Skeletal muscle cell (primary cell): ENCODE measurements around the gene ABLIM1.

ENCODE experiments used
- DNase-seq: peaks from one replicate; pipeline ENCODE4 v3.0.0-alpha.2; 2010; ENCODE audit warnings: low read depth
- H3K4me3 ChIP-seq: 2 replicates; pipeline ENCODE4 v1.5.1; 2011; ENCODE audit warnings: low read depth, mild to moderate bottlenecking, control low read depth, low read length, moderate library complexity

The ABLIM1 gene

DNA sequence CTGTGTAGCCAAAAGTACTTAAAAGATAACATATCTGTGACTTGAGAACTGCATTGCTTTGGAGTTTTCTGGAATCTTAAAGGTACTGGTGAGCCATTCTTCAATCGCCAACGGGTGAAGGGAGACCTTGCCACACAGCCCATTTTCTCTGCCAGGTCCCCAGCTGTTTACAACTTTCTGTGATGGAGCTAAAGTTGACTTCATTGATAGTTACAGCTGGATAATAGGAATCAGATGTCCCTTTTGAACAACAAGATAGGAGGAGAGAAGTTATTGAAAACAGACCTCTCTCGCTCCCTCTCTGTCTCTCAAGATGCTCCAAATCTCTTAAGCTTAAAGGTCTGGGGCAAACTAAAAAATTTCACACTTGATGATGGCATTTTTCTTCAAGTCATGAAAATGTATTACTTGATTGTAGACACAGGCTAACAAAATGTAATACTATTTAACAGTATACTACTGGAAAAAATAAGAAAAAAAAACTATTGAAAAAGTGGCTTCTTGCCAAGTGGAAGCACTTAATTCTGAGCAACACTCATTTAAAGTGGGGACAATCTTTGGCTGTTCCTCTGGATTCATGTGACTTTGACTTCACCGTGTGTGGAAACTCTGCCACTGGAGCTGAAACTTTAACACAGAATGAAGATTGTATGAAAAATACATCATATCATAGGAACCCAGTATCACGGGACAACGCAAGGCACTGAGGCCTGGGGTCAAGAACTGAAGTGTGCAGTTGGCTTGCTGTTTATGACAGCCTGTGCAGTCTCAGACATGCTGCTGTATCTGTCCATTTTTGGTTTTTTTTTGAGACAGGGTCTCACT lies 175.4 kb downstream of the ABLIM1 start:
- no peak overlapping the region for H3K4me3 ChIP-seq
- no peak for DNase-seq

DNA sequence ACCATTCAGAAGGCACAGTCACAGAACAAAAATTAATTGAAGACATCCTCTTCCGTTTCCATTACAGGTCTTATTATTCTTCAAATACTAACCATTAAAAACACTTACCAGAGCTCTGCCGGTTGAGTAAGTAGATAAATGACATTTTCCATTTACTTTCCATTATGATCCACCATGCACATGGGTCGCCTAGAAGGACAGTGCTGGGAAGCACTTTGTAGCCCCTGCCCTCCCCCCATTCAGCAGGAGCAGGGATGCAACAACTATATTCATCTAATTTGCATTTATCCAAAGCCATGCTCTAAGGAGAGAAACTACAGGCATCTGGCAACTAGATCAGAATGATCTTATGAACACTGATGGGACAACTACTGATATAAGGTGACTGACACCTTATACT lies 177.0 kb downstream of the ABLIM1 start:
- no peak for DNase-seq
- H3K4me3 ChIP-seq: no peak overlapping the region

DNA sequence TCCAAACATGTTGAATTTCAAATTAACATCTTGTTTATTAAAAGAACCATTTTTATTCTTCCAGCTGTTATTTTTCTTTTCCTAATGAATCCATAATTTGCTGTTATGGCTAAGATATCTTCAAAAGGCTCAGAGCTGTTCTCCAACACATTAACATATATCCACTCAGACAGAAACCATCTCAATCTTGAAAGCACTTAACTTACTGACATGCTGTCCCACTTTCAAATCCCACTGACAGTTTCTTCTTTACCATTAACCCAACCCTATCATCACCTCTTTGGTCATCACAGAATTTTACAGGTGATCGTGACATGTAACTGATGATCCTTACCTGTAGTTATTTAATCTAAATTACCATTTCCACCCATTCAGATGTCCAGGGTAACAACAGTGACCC lies 178.2 kb downstream of the ABLIM1 start:
- H3K4me3 ChIP-seq: no peak overlapping the region
- no peak for DNase-seq

DNA sequence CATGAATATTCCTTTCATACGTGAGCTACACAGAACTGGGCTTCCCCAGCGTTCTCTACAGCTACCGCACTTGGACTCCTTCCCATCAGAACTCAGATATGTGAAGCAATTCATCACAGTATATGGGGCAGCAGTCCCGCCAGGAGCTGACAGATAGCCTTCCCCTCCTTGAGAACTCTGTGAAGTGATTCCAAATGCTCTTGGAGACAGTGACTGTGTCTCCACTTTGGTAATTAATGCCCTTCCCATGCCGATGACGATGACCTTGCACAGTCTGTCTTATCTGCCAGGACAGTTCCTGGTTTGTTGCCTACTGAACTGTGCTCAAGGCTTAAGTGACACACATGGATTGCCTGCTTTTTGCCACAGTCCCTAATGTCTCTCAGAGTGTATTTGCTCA lies 178.8 kb downstream of the ABLIM1 start:
- H3K4me3 ChIP-seq: no peak overlapping the region
- DNase-seq: no peak

DNA sequence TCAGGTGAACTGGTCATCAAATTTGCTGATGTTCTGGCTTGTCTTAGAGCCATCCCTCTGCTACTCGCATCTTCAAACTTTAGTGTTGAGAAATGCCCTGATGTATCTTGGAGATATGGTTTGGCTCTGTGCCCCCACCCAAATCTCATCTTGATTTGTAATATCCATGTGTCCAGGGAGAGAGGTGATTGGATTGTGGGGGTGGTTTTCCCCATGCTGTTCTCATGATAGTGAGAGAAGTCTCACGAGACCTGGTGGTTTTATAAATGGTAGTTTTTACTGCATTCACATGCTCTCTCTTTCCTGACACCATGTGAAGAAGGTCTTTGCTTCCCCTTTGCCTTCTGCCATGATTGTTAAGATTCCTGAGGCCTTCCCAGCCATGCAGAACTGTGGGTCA lies 179.8 kb downstream of the ABLIM1 start:
- no peak overlapping the region for H3K4me3 ChIP-seq
- peak; percentile 16 for DNase-seq

DNA sequence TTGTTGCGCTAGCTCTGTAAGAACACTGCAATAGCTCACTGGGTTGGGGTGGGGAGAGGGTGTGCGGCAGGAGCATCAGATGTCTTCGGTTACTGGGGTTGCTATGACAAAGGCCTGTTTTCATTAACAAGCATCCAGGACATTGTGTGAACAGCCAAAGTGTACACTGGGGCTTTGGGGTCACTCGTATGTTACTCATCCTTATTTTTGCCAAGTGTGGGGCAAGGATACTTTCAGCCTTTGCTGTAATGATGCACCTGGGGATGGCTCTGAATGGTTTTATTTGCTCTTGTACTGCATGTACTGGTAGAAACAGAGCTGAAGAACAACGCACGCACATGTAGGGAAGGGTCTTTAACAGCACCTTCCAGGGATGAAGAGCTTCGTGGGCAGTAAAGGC lies 180.8 kb downstream of the ABLIM1 start:
- DNase-seq: peak; percentile 38
- no peak overlapping the region for H3K4me3 ChIP-seq

DNA sequence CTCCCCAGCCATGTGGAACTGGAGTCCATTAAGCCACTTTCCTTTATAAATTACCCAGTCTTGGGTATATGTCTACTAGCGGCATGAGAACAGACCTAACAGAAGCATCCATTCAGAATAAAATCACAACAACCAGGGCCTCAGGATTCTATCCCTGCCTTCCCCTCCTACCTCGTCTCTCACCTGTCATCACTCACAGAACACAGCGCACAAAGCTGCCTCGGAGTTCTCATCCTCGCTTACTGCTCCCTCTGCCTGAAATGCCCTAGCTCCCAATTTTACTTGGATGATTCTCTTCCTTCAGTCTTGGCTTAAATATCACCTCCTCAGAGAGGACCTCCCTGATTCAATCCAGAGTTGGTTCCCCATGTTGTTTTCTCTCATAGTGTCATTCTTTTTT lies 183.1 kb downstream of the ABLIM1 start:
- H3K4me3 ChIP-seq: no peak overlapping the region
- no peak for DNase-seq

DNA sequence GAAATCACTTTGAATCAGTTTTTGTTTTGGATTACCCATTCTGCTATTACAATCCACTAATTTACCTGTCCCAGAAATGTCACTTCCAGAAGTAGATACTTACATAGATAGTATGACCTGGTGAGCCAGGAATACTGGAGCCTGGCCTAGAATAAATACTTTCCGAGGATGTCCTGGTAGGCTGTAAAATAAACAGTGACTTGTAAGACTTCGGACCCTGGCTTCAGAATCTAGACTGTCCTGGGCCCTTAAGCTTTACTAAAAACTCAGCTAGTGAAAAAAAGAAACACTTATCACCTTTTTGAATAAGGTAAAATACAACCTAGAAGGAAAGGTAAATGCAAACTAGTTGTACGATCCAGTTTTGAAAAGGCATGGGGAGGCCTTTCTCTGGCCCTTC lies 184.3 kb downstream of the ABLIM1 start:
- no peak overlapping the region for H3K4me3 ChIP-seq
- no peak for DNase-seq

DNA sequence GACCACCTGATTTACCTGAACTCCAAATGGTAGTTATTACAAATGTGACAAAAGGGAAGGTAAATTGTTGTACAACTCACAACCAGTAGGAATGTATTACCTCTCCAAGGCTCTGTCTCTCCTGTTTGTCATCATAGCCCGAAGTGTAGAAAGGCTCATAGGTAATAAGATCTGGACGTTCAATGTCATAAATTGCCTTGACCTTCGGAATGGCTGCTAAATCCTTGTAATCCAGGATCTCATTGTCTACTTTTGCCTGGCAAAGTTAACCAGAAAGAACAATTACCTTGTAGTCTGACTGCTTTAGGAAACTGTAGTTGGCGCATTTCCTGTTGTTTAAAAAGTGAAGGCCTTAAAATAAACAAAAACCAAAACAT lies 185.2 kb downstream of the ABLIM1 start:
- H3K4me3 ChIP-seq: no peak overlapping the region
- no peak for DNase-seq

DNA sequence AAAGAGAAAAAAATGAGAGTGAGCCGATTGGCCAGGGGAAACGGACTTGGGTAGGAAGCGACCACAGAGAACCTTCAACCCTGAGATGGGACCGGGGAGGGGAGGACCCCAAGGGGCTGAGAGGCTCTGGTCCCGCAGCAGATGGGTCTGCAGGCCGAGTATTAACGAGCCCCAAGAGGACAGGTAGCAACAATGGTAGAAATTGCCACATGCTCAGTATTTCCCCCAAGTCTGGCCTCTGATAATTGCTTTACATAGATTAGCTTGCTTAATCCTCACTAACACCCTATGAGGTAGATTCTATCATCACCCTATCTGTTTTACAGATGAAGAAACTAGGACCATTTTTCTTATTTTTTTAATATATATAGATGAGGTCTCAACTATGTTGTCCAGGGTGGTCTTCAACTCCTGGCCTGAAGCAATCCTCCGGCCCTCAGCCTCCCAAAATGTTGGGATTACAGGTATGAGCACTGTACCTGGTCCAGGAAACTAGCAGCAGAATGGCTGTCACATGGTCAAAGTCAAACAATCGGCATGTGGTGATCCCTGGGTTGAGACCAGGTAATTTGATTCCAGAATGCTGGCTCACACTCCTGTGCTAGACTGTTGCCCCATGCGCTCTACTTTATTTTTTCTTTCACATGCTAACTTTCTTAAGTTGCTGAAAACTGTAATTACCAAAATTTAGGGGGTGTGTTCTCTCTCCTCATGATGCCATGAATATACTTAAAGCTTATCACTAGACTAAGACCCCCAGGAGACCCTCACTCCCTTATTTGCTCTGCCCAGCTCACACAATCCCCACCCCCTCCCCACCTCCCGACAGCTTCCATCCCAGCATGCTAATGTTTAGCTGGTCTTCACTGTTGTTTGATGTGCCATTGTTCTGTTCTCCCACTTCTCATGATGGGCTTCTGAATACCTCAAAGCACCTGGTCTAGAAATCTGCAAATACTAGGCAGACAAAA lies 185.9 kb downstream of the ABLIM1 start:
- DNase-seq: no peak
- no peak overlapping the region for H3K4me3 ChIP-seq

DNA sequence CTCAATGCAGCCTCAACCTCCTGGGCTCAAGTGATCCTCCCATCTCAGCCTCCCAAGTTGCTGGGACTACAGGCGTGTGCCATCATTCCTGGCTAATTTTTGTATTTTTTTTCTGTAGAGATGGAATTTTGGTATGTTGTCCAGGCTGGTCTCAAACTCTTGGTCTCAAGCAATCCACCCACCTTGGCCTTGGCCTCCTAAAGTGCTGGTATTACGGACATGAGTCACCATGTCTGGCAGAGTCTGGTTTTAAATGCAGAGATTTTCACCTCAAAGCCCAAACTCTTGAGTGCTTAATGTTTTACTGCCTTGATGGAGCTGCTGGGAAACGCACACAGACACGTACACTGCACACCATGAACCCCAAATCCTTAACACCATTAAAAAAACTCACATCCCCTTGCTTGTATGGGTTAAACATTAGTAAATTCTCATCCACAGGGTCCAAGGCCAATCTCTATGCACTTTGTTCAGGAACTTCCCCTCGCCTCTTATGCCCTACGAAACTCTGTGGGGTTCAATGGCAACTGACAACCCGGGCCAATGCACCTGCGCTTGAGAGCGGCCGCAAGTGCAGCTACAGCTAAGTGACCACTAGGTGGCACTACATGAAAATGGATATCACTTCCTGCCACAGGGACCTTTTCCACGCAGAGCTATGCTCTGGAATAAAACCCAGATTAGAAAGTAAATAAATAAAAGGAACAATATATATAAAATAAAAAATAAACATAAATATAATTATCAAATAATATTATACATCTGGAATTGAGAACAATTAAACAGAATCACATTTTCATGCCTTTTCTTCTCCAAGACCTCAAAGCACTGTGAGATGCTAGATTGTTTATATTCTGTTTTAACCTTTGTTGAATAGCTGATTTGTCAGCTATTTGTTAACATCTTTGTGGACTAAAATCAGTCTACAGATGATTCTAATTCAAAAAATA lies 186.8 kb downstream of the ABLIM1 start:
- no peak overlapping the region for H3K4me3 ChIP-seq
- DNase-seq: peak; percentile 24

DNA sequence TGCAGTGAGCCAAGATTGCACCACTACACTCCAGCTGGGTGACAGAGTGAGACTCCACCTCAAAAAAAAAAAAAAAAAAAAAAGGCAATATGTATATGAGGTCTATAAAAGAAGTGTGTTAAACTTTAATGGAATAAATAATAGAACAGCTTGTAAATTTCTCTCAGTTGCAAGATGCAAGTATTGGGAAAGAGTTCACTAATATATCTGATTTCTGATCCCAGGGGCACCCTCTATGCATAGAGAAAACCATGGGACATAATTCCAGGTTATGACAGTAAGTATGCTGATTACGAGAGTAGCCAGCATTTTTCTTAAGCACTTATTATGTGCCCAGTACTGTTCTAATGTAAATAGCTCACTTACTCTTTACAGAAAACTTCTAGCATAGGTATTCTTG lies 187.7 kb downstream of the ABLIM1 start:
- no peak for DNase-seq
- no peak overlapping the region for H3K4me3 ChIP-seq

DNA sequence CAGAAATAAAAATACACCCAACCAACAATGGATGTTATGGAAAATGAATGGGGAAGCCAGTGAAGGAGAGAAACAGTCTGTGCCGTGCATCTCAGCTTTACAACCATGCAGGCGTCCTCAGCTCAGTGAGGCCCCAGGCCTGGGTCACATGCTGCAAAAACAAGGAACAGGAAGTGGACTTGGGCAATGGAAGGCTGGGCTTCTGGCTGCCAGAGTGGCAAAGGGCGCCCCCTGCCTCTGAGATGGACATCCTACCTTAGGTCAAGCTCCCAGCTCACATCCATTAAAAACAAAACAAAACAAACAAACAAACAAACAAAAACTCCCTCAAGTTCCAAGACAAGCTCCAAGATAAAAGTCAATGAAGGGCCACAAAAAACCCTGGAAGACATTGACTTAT lies 199.1 kb downstream of the ABLIM1 start:
- no peak for DNase-seq
- H3K4me3 ChIP-seq: no peak overlapping the region

DNA sequence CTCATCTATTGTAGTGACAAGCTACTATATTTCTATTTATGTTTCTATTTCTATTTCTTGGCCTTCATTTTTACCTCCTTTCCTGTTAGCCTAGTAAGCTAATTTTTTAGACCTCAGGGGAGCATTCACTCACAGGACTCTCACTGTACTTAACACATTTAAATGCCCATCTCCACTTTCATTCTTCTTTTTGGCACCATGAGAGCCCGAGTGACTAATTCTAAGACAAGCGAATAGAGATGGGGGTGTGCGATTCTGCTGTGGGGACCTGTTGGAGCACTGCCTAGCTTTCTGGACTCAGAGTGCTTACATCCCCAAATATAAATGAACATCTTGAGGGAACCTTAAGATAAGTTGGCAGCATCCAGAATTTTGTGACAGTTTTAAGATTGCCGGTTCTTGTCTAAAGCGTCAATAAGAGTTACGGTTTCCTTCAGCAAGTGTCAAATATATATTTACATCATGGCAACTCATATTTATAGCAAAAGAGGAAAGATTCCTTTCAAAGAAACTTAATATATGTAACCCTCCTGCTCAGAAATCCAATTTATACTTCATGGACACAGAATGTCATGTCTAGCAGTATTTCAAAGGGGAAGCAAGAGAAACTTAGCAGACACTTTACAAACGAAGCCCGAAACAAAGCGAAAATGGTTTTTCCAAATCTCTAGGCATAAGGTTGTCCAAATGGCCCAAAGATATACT lies 199.7 kb downstream of the ABLIM1 start:
- H3K4me3 ChIP-seq: no peak overlapping the region
- DNase-seq: no peak

DNA sequence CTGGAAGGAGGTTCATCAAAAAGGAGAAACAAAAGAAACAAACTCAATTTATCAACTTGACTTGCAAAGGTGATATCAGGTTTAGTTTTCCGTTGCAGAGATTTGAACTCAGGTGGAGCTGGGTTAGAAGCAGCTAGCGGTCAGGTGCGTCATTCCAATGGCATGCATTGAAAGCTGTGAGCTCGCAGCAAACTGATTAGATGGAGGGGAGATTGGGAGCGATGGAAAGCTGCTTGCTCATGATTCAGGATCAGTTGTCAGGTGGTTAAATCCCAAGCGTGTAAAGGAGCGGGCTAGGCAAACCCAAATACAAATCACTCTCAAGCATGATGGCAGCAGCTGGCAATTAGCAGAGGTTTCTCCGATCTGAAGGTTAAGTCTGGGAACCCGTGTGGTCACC lies 204.5 kb downstream of the ABLIM1 start:
- no peak for DNase-seq
- no peak overlapping the region for H3K4me3 ChIP-seq

DNA sequence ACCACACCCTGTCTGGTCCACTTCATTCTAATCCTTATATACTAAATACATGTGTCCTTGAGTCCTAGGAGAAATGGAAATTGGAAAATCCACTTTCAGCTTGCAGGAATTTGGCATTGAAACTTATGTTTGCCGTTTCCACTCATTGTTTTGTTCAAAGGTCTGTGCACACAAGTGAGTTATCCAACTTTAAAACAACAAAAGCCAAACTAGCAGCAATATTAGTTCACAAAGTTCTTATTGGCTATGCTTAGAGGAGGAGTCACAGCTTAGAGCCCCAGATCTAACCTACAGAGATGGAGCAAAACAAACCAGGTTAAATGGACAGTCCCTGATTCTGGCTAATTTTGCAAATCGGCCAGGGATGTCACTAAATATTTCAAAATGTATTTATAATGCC lies 209.2 kb downstream of the ABLIM1 start:
- H3K4me3 ChIP-seq: no peak overlapping the region
- DNase-seq: no peak

DNA sequence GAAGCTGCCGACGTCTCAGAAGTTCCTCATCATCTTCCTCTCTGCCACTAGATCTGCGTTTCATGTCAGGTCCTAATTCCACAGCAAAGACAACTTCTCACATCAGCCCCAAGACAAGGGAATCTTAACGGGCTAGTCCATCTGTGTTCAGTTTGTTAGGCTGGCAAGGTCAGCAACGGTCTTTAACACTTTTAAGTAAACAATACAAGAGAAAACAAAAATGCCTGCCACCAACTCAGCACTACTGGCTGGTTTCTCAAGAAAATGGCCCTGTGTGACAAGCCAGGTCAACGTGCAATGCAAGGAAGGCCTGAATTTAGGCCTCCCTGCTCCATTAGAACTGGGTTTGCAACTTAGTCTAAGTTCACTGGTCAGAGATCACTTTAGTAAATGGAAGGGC lies 212.7 kb downstream of the ABLIM1 start:
- DNase-seq: no peak
- no peak overlapping the region for H3K4me3 ChIP-seq

DNA sequence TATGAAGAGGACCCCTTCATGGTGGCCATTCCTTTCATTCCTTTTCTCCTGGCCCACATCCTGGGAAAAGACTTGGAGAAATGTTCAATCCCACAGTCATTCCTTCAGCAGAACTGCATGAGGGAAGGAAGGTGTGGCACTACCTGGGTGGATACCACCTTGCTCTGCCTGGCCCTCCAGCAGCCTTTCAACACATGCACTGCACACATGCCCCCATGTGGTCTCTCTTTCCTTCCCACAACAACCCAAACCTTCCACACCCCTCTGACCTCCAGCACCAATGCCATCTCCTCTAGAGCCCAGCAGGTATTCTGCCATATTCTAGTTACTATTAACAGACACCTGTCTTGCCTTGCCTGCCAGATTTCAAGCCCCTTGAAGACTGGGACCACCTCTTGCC lies 213.3 kb downstream of the ABLIM1 start:
- DNase-seq: no peak
- H3K4me3 ChIP-seq: no peak overlapping the region

DNA sequence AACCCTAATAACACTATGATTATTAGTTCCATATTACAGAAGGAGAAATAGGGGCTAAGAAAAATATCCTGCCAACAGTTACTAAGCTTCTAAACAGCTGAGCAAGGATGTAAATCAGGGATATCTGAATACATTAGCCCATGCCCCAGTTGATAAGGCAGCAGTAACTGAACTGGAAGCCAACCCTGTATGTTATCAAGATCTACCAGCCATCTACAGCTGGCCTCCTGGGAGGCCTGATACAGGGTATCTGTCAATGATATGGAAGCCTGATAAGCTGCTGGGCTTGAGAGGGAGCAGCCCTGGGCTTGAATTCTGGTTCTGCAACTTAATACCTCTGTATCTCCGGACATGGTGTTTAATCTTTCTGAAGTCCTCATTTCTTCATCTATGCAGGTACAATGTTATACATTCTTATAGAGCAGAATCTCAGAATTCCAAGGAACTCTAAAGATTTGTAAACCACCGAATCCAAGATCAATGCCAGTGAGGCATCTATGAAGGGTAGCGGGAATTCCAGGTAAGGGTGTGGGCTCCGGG lies 215.9 kb downstream of the ABLIM1 start:
- no peak for DNase-seq

More for the DNA sequence above, 215.9 kb downstream of the ABLIM1 start:
- H3K4me3 ChIP-seq: no peak overlapping the region
